NT2/D1 (cell line): ENCODE measurements around the gene SLC24A3.

Experiments used
- SUZ12 ChIP-seq: IDR thresholded peaks from 2 replicates; pipeline ENCODE4 v1.6.1; 2011; ENCODE audit not compliant: insufficient read length, insufficient read depth; ENCODE audit errors: extremely low read depth
- YY1 ChIP-seq: IDR thresholded peaks from 2 replicates; pipeline ENCODE4 v1.6.1; 2011; ENCODE audit not compliant: insufficient read length, insufficient read depth
- ZNF274 ChIP-seq: IDR thresholded peaks from 2 replicates; pipeline ENCODE4 v1.6.1; 2011; ENCODE audit warnings: mild to moderate bottlenecking, low read depth, low read length

- TF ChIP-seq SUZ12 (no peak), ZNF274 (no peak), YY1 (no peak)
Observed at GRCh38 chr20:19522836-19523590, 310.6 kb downstream of the SLC24A3 start.
